DND-41 (cell line): Measurements from ENCODE around the gene ICE2.

Experiments used
- ATAC-seq: fragments of 200-7000 bp; cut with Tn5 transposase; 3 replicates; pipeline ENCODE4 v1.9.1; 2021; ENCODE audit warnings: low read depth; ENCODE audit not compliant: insufficient read depth
- DNase-seq: peaks from one replicate; pipeline ENCODE4 v3.0.0-alpha.2; 2020
- H2AFZ ChIP-seq: 2 replicates; pipeline ENCODE4 v1.6.0; 2012; ENCODE audit warnings: low read depth, low read length
- H3K27ac ChIP-seq: 2 replicates; pipeline ENCODE4 v1.5.1; 2012; ENCODE audit warnings: low read length, inconsistent platforms
- H3K27me3 ChIP-seq: fragments of 200-600 bp; sonication (generic); 2 replicates; pipeline ENCODE4 v1.6.0; 2012; ENCODE audit warnings: low read length, mild to moderate bottlenecking, inconsistent platforms; ENCODE audit not compliant: insufficient read depth, poor library complexity
- H3K36me3 ChIP-seq: 2 replicates; pipeline ENCODE4 v1.5.1; 2012; ENCODE audit warnings: low read length, inconsistent platforms; ENCODE audit not compliant: insufficient read depth
- H3K4me1 ChIP-seq: 2 replicates; pipeline ENCODE4 v1.5.1; 2012; ENCODE audit warnings: mild to moderate bottlenecking, low read length; ENCODE audit not compliant: insufficient read depth
- H3K4me2 ChIP-seq: 2 replicates; pipeline ENCODE4 v1.6.0; 2012; ENCODE audit warnings: mild to moderate bottlenecking, moderate library complexity, low read length, inconsistent platforms; ENCODE audit not compliant: insufficient read depth
- H3K4me3 ChIP-seq, 2 experiments: fragments of 200-600 bp in 1 of 2; shearing (Covaris generic) in 1 of 2; 2 replicates each; pipeline ENCODE4 v1.5.1; 2012 to 2016; ENCODE audit warnings: inconsistent platforms in 2 of 2, low read length in 2 of 2, mild to moderate bottlenecking in 2 of 2, low read depth in 1 of 2, moderate library complexity in 1 of 2
- H3K79me2 ChIP-seq: 2 replicates; pipeline ENCODE4 v1.6.0; 2012; ENCODE audit warnings: low read length, inconsistent platforms; ENCODE audit not compliant: insufficient read depth
- H3K9ac ChIP-seq: 2 replicates; pipeline ENCODE4 v1.6.0; 2012; ENCODE audit warnings: low read depth, mild to moderate bottlenecking, inconsistent platforms, low read length, moderate library complexity
- H3K9me3 ChIP-seq: 2 replicates; pipeline ENCODE4 v1.5.1; 2012; ENCODE audit warnings: low read length, moderate library complexity, mild to moderate bottlenecking, inconsistent platforms; ENCODE audit not compliant: insufficient read depth, severe bottlenecking
- H4K20me1 ChIP-seq: 2 replicates; pipeline ENCODE4 v1.6.0; 2012; ENCODE audit warnings: low read length; ENCODE audit not compliant: insufficient read depth
- CTCF ChIP-seq: IDR thresholded peaks from 2 replicates; pipeline ENCODE4 v1.5.1; 2012; ENCODE audit warnings: borderline replicate concordance, low read length, moderate library complexity, mild to moderate bottlenecking; ENCODE audit not compliant: poor library complexity, severe bottlenecking; ENCODE audit errors: extremely low read depth
- EZH2 ChIP-seq: IDR thresholded peaks from 3 replicates; pipeline ENCODE4 v1.6.1; 2012; ENCODE audit warnings: borderline replicate concordance, low read depth, mild to moderate bottlenecking, moderate library complexity, low read length, inconsistent platforms; ENCODE audit not compliant: severe bottlenecking

ICE2 gene

GRCh38 chr15:60394689-60395097 lies 84.2 kb downstream of the ICE2 start:
- H3K4me2 ChIP-seq, result no peak overlapping the region
- TF ChIP-seq EZH2, result no peak
- TF ChIP-seq CTCF, result no peak

GRCh38 chr15:60392986-60393790 lies 85.8 kb downstream of the ICE2 start:
- DNase-seq (no peak), ATAC-seq (no peak)
- no peak overlapping the region for H3K27ac ChIP-seq
- peaks cover 23% of the 10 kb centered on the region for H3K27me3 ChIP-seq
- TF ChIP-seq EZH2 (no peak), CTCF (no peak)
- H3K9ac ChIP-seq, result no peak overlapping the region
- no peaks in the 10 kb centered on the region for H3K36me3 ChIP-seq
- H3K9me3 ChIP-seq, result no peaks in the 10 kb centered on the region
- H3K4me1 ChIP-seq, result peaks cover 29% of the 10 kb centered on the region
- H3K4me3 ChIP-seq, result no peak overlapping the region
- no peaks in the 10 kb centered on the region for H3K79me2 ChIP-seq
- H3K4me2 ChIP-seq, result no peak overlapping the region
- no peaks in the 10 kb centered on the region for H4K20me1 ChIP-seq
- H2AFZ ChIP-seq, result no peak overlapping the region

More at GRCh38 chr15:60394689-60395097, 84.2 kb downstream of the ICE2 start:
- Histone ChIP-seq H4K20me1 (no peaks in the 10 kb centered on the region), H3K9me3 (no peaks in the 10 kb centered on the region), H3K9ac (no peak overlapping the region), H3K4me3 (no peak overlapping the region), H3K36me3 (no peaks in the 10 kb centered on the region), H3K27ac (no peak overlapping the region), H3K79me2 (no peaks in the 10 kb centered on the region), H2AFZ (no peak overlapping the region), H3K27me3 (peaks cover 27% of the 10 kb centered on the region), H3K4me1 (peaks cover 19% of the 10 kb centered on the region)
- DNase-seq (no peak), ATAC-seq (no peak)

- peaks cover 24% of the 10 kb centered on the region for H3K4me1 ChIP-seq
- H3K27me3 ChIP-seq, result peaks cover 17% of the 10 kb centered on the region
- no peak overlapping the region for H3K4me2 ChIP-seq
- no peak overlapping the region for H2AFZ ChIP-seq
- H3K27ac ChIP-seq, result no peak overlapping the region
- DNase-seq (no peak), ATAC-seq (no peak)
- no peaks in the 10 kb centered on the region for H4K20me1 ChIP-seq
- no peaks in the 10 kb centered on the region for H3K9me3 ChIP-seq
- H3K4me3 ChIP-seq, result no peak overlapping the region
- H3K36me3 ChIP-seq, result no peaks in the 10 kb centered on the region
- TF ChIP-seq CTCF (no peak), EZH2 (no peak)
- no peak overlapping the region for H3K9ac ChIP-seq
- H3K79me2 ChIP-seq, result no peaks in the 10 kb centered on the region
Measured at GRCh38 chr15:60392601-60392985, 86.3 kb downstream of the ICE2 start.

GRCh38 chr15:60391722-60392315 lies 87.1 kb downstream of the ICE2 start:
- TF ChIP-seq CTCF, result no peak
- Histone ChIP-seq H3K79me2 (no peaks in the 10 kb centered on the region), H3K27ac (no peak overlapping the region), H3K36me3 (no peaks in the 10 kb centered on the region), H3K4me3 (no peak overlapping the region), H4K20me1 (no peaks in the 10 kb centered on the region), H3K9ac (no peak overlapping the region), H3K4me2 (no peak overlapping the region), H3K27me3 (peaks cover 9% of the 10 kb centered on the region), H2AFZ (no peak overlapping the region), H3K9me3 (no peaks in the 10 kb centered on the region), H3K4me1 (peaks cover 16% of the 10 kb centered on the region)
- DNase-seq (no peak), ATAC-seq (no peak)
